ENCODE data around the gene PAK3.

The PAK3 gene

GRCh38 chrX:111264385-111264784 lies 168.4 kb downstream of the PAK3 start:
- no peaks in the 10 kb centered on the region; the same call in 1 of the 2 replicates for H3K4me1 ChIP-seq
- TF ChIP-seq CTCF (IDR thresholded peaks at IDR 0.05; ENCODE audit: low read depth, low read length): peak; percentile 9; the same call in 1 of the 2 replicates
- H3K9me3 ChIP-seq: no peaks in the 10 kb centered on the region
- DNase-seq: no peak
- no peaks in the 10 kb centered on the region for H3K36me3 ChIP-seq
- no peak overlapping the region for H3K4me3 ChIP-seq (ENCODE audit: low read depth, low read length)
- no peaks in the 10 kb centered on the region for H3K27me3 ChIP-seq

DNA sequence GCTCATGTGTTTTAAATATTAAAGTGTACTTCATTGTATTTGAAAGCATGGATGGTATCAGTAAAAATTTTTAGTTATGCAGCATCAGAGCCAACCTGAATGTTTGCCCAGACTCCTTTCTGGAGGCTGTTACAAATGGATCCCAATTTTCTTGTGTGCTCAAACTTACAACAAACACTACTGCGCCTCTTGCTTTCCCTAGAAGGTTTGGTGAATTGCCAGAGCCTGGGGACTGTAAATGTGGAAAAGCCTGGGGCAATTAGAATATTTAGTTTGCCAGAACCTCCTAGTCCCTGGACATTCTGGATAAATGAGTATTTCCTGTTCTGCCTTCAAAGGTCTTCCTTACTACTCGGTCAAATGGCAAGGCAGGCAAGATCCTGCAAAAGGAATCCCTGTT lies 169.5 kb downstream of the PAK3 start:
- Histone ChIP-seq H3K27me3 (no peaks in the 10 kb centered on the region), H3K36me3 (no peaks in the 10 kb centered on the region), H3K4me1 (no peaks in the 10 kb centered on the region; the same call in 1 of the 2 replicates), H3K9me3 (no peaks in the 10 kb centered on the region), H3K4me3 (ENCODE audit: low read depth, low read length) (no peak overlapping the region)
- no peak for DNase-seq
- TF ChIP-seq CTCF (IDR thresholded peaks at IDR 0.05; ENCODE audit: low read depth, low read length): no peak

DNA sequence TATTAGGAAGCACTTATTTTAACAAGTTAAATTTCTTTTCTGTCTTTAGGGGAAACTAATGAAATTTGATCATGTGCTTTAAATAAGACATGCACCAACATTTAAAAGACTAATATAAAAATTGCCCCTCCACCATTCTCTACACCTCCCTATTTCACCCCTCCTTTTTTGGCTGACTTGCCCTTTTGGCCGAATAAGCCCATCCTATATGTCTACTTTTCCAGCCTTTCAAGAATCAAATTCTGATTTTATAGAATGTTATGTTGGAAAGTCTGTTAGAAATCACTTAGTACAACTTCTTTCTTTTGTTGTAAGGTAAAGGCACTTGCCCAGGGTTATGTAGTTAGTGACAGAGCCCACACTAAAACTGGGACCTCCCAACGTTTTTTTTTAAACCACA lies 172.5 kb downstream of the PAK3 start:
- no peak for DNase-seq
- Histone ChIP-seq H3K36me3 (no peaks in the 10 kb centered on the region), H3K4me1 (no peaks in the 10 kb centered on the region; the same call in 1 of the 2 replicates), H3K4me3 (ENCODE audit: low read depth, low read length) (no peak overlapping the region), H3K9me3 (no peaks in the 10 kb centered on the region), H3K27me3 (no peaks in the 10 kb centered on the region)
- no peak for TF ChIP-seq CTCF (IDR thresholded peaks at IDR 0.05; ENCODE audit: low read depth, low read length)

GRCh38 chrX:111270339-111270738 lies 174.3 kb downstream of the PAK3 start, which contains the start of gene CAPN6:
TSS of gene CAPN6 (minus strand) at chrX:111270483. CDS start at chrX:111263936, 6,547 bp downstream.
- Histone ChIP-seq H3K4me1 (no peaks in the 10 kb centered on the region; the same call in 1 of the 2 replicates), H3K27me3 (no peaks in the 10 kb centered on the region), H3K9me3 (no peaks in the 10 kb centered on the region), H3K36me3 (no peaks in the 10 kb centered on the region), H3K4me3 (ENCODE audit: low read depth, low read length) (no peak within 1 kb of the TSS)
- no peak for DNase-seq
- no peak for TF ChIP-seq CTCF (IDR thresholded peaks at IDR 0.05; ENCODE audit: low read depth, low read length)
